GM12874 (cell line): ENCODE measurements around the gene YAE1.

Source experiments
- CTCF ChIP-seq: IDR thresholded peaks from 2 replicates; pipeline ENCODE4 v1.5.1; 2011; ENCODE audit warnings: low read depth, mild to moderate bottlenecking, control low read depth, low read length, moderate library complexity; ENCODE audit not compliant: insufficient read depth

Gene YAE1

GRCh38 chr7:39589323-39590111 lies 23.3 kb downstream of the YAE1 start:
- TF ChIP-seq CTCF = no peak

GRCh38 chr7:39592586-39592985 lies 26.4 kb downstream of the YAE1 start:
- no peak for TF ChIP-seq CTCF

- TF ChIP-seq CTCF = no peak
Measured at GRCh38 chr7:39594988-39595620, 28.9 kb downstream of the YAE1 start.

- TF ChIP-seq CTCF = no peak
Measured at GRCh38 chr7:39602351-39602750, 36.1 kb downstream of the YAE1 start.

- TF ChIP-seq CTCF = no peak
Measured at GRCh38 chr7:39603924-39604323, 37.7 kb downstream of the YAE1 start.

GRCh38 chr7:39605087-39605486 lies 38.9 kb downstream of the YAE1 start:
- no peak for TF ChIP-seq CTCF

- no peak for TF ChIP-seq CTCF
Measured at GRCh38 chr7:39606352-39606751, 40.1 kb downstream of the YAE1 start.
